Stimulated activated CD4-positive, alpha-beta T cell treated with anti-CD3 and anti-CD28 coated beads, Interleukin-1b, Interleukin-23, amount 100 ng/mL, for 24 hours (primary cell): Measurements from ENCODE around the gene GPR42.

Experiments used
- DNase-seq, 4 experiments: peaks; one replicate each; pipeline ENCODE4 v3.0.0-alpha.2; 2020; ENCODE audit warnings: low read depth in 4 of 4, low spot score in 1 of 4

The GPR42 gene

DNA sequence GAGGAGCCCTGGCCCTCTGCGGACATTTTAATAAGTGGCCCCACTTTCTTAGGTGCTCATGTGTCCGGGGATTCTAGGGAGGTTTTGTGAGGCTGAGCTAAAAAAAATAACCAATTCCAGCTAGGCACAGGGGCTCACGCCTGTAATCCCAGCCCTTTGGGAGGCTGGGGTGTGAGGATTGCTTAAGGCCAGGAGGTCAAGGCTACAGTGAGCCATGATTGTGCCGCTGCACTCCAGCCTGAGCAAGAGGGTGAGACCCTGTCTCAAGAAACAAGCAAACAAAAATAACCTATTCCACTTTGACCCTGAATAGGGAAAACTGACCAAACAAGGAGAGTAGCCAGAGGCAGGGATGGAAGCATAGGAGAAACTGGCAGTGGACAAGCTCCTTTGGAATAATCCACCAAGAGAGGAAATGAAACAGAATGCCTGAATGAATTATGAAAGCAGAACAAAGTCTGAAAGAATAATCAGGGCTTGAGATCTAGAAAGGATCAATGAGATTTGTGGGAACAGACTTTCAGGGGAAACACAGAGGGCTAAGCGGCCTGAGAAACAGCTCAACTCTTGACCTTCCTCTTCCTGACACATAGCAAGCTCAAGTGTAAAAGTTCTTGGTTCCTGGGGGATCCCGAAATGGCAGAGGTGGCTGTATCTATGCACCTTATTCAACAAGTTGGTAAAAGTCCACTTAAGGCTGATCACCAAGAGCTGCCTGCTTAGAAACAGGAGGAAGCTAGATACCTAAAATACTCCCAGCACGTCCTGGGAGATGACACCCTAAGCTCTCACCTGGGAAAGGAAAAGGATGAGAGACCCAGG, 47.1 kb downstream of the GPR42 start:
- no peak for DNase-seq

GRCh38 chr19:35419046-35419445, 48.2 kb downstream of the GPR42 start:
- no peak for DNase-seq

GRCh38 chr19:35419805-35420204, 48.9 kb downstream of the GPR42 start:
- DNase-seq: no peak

DNA sequence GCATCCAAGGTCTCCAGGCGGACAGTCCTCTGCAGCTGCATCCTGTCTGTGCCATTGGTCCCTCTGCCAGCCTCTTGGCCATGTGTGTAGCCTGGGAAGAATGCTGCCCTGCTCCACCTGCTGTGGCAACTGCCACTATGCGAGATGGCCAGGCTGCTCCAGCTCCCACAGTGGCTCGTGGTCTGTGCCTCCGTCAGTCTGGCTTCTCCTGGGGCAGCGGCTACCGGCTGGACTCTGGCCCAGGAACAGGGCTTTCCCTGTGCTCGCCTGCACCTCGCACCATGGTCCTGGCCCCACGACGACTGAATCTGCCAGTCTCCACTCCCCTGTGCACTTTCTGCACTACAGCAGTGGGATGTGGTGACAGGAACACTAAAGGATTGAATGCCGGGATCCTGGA, 50.5 kb downstream of the GPR42 start:
- DNase-seq: no peak
